IMR-90 (cell line): ENCODE data around the gene SLC2A6. TPM values are rescaled to one million over a fixed set of nuclear protein-coding genes. Genes with fewer than 3 reads are reported as not detected.

ENCODE experiments used
- ATAC-seq: fragments of 200-7000 bp; cut with Tn5 transposase; 2 replicates; pipeline ENCODE4 v1.9.1; 2020; ENCODE audit warnings: low read depth, mild to moderate bottlenecking, moderate library complexity
- BruUV-seq: library from RNA; stranded (reverse); fragments of 400-500 nt; replicated peaks from 2 replicates; lab custom pipeline; 2021; lab: Mats Ljungman, UMichigan
- CTCF ChIA-PET: fragments of 300-600 bp; formaldehyde crosslinking; extraction: SDS; loops from one replicate; lab custom pipeline; 2021; ENCODE audit warnings: antibody characterized with exemption; lab: Yijun Ruan, JAX
- POLR2A ChIA-PET: fragments of 300-600 bp; sonication (Branson Sonifier 250); formaldehyde crosslinking; loops from one replicate; lab custom pipeline; 2022; ENCODE audit warnings: antibody characterized with exemption; ENCODE audit not compliant: unreplicated experiment; lab: Charles Lee
- DNase-seq: peaks from one replicate; pipeline ENCODE4 v3.0.0; 2013
- H2AFZ ChIP-seq: replicated peaks from 2 replicates; pipeline ENCODE3; 2013; ENCODE audit warnings: low read length, mild to moderate bottlenecking; ENCODE audit not compliant: poor library complexity
- H2AK5ac ChIP-seq: 2 replicates; pipeline ENCODE4 v1.6.1; 2013; ENCODE audit warnings: low read depth, low read length, inconsistent platforms
- H2AK9ac ChIP-seq: replicated peaks from 2 replicates; pipeline ENCODE3; 2013; ENCODE audit warnings: mild to moderate bottlenecking, low read depth, low read length, moderate library complexity; ENCODE audit not compliant: poor library complexity
- H2BK120ac ChIP-seq: 2 replicates; pipeline ENCODE4 v1.6.1; 2013; ENCODE audit warnings: low read depth, low read length, inconsistent platforms
- H2BK15ac ChIP-seq: 3 replicates; pipeline ENCODE4 v1.6.1; 2013; ENCODE audit warnings: low read depth, low read length, inconsistent platforms
- H2BK20ac ChIP-seq: 2 replicates; pipeline ENCODE4 v1.6.1; 2013; ENCODE audit warnings: low read depth, mild to moderate bottlenecking, inconsistent platforms, low read length, moderate library complexity
- H2BK5ac ChIP-seq: 2 replicates; pipeline ENCODE4 v1.6.1; 2013; ENCODE audit warnings: mild to moderate bottlenecking, low read depth, low read length, inconsistent platforms; ENCODE audit not compliant: poor library complexity, severe bottlenecking
- H3K14ac ChIP-seq: replicated peaks from 2 replicates; pipeline ENCODE4 v1.6.1; 2013; ENCODE audit warnings: low read depth, low read length, inconsistent platforms
- H3K18ac ChIP-seq: 2 replicates; pipeline ENCODE4 v1.6.1; 2013; ENCODE audit warnings: low read depth, low read length, control low read depth
- H3K23ac ChIP-seq: 2 replicates; pipeline ENCODE4 v1.6.1; 2013; ENCODE audit warnings: low read depth, low read length, inconsistent platforms
- H3K27ac ChIP-seq: 2 replicates; pipeline ENCODE4 v1.5.1; 2013; ENCODE audit warnings: mild to moderate bottlenecking, control low read depth, low read length; ENCODE audit not compliant: insufficient read depth
- H3K27me3 ChIP-seq: 2 replicates; pipeline ENCODE4 v1.6.1; 2013; ENCODE audit warnings: low read length; ENCODE audit not compliant: control insufficient read depth, insufficient read depth
- H3K36me3 ChIP-seq: 2 replicates; pipeline ENCODE4 v1.6.1; 2013; ENCODE audit warnings: low read length, mixed read lengths; ENCODE audit not compliant: control insufficient read depth, insufficient read depth
- H3K4ac ChIP-seq: 2 replicates; pipeline ENCODE4 v1.6.1; 2013; ENCODE audit warnings: low read depth, low read length, inconsistent platforms
- H3K4me1 ChIP-seq: 2 replicates; pipeline ENCODE4 v1.6.1; 2013; ENCODE audit warnings: low read length, mixed read lengths; ENCODE audit not compliant: control insufficient read depth, insufficient read depth
- H3K4me2 ChIP-seq: 2 replicates; pipeline ENCODE4 v1.6.1; 2013; ENCODE audit warnings: low read depth, mild to moderate bottlenecking, control low read depth, low read length, moderate library complexity
- H3K4me3 ChIP-seq: 2 replicates; pipeline ENCODE4 v1.5.1; 2013; ENCODE audit warnings: low read depth, mild to moderate bottlenecking, control low read depth, low read length, moderate library complexity; ENCODE audit not compliant: insufficient read depth
- H3K56ac ChIP-seq: 2 replicates; pipeline ENCODE4 v1.6.1; 2013; ENCODE audit warnings: low read length, inconsistent platforms; ENCODE audit not compliant: insufficient read depth; ENCODE audit errors: extremely low read depth
- H3K79me1 ChIP-seq, 2 experiments: 2 replicates each; pipeline ENCODE4 v1.6.1; 2013; ENCODE audit warnings: low read length in 2 of 2, inconsistent platforms in 1 of 2, low read depth in 1 of 2
- H3K9ac ChIP-seq: 2 replicates; pipeline ENCODE4 v1.6.1; 2013; ENCODE audit warnings: low read depth, low read length, control low read depth
- H3K9me1 ChIP-seq: 2 replicates; pipeline ENCODE4 v1.6.1; 2013; ENCODE audit warnings: low read length, inconsistent platforms; ENCODE audit not compliant: insufficient read depth
- H3K9me3 ChIP-seq: 2 replicates; pipeline ENCODE4 v1.6.1; 2013; ENCODE audit warnings: low read length; ENCODE audit not compliant: control insufficient read depth, insufficient read depth
- H4K20me1 ChIP-seq: 2 replicates; pipeline ENCODE4 v1.6.1; 2013; ENCODE audit warnings: low read length, inconsistent platforms; ENCODE audit not compliant: insufficient read depth
- H4K5ac ChIP-seq: 2 replicates; pipeline ENCODE4 v1.6.1; 2013; ENCODE audit warnings: mild to moderate bottlenecking, low read depth, low read length, control low read depth
- H4K8ac ChIP-seq, 2 experiments: 2 replicates each; pipeline ENCODE4 v1.6.1; 2013; ENCODE audit warnings: low read depth in 2 of 2, low read length in 2 of 2, control low read depth in 1 of 2, inconsistent platforms in 1 of 2
- H4K91ac ChIP-seq: 2 replicates; pipeline ENCODE4 v1.6.1; 2013; ENCODE audit warnings: low read depth, low read length, inconsistent platforms; ENCODE audit not compliant: insufficient read depth
- BHLHE40 ChIP-seq: fragments of 150-350 bp; IDR thresholded peaks from 2 replicates; pipeline ENCODE4 v1.6.1; 2016; ENCODE audit warnings: mild to moderate bottlenecking, low read depth, low read length
- CEBPB ChIP-seq: IDR thresholded peaks from 2 replicates; pipeline ENCODE4 v1.6.1; 2012; ENCODE audit warnings: low read depth, low read length, improper control_type of control experiment
- CHD1 ChIP-seq: IDR thresholded peaks from 2 replicates; pipeline ENCODE4 v1.6.1; 2012; ENCODE audit warnings: low read depth, low read length, improper control_type of control experiment
- FOS ChIP-seq: fragments of 150-350 bp; IDR thresholded peaks from 2 replicates; pipeline ENCODE4 v1.6.1; 2016; ENCODE audit warnings: low read depth, low read length
- MAFK ChIP-seq: IDR thresholded peaks from 2 replicates; pipeline ENCODE4 v1.6.1; 2012; ENCODE audit warnings: low read depth, low read length, improper control_type of control experiment
- MAZ ChIP-seq: IDR thresholded peaks from 2 replicates; pipeline ENCODE4 v1.6.1; 2012; ENCODE audit warnings: low read depth, mild to moderate bottlenecking, low read length, improper control_type of control experiment, moderate library complexity, borderline replicate concordance
- MXI1 ChIP-seq: IDR thresholded peaks from 2 replicates; pipeline ENCODE4 v1.6.1; 2012; ENCODE audit warnings: low read depth, mild to moderate bottlenecking, low read length, moderate library complexity, borderline replicate concordance
- NFE2L2 ChIP-seq: fragments of 150-350 bp; IDR thresholded peaks from 2 replicates; pipeline ENCODE4 v1.6.1; 2016; ENCODE audit warnings: low read depth, mild to moderate bottlenecking, low read length
- POLR2A ChIP-seq: IDR thresholded peaks from 2 replicates; pipeline ENCODE4 v1.6.1; 2012; ENCODE audit warnings: mild to moderate bottlenecking, low read depth, low read length
- RAD21 ChIP-seq: IDR thresholded peaks from 2 replicates; pipeline ENCODE4 v1.6.1; 2012; ENCODE audit warnings: low read length, improper control_type of control experiment
- RCOR1 ChIP-seq: IDR thresholded peaks from 2 replicates; pipeline ENCODE4 v1.6.1; 2012; ENCODE audit warnings: mild to moderate bottlenecking, low read length, improper control_type of control experiment; ENCODE audit not compliant: insufficient replicate concordance
- RFX5 ChIP-seq: IDR thresholded peaks from 2 replicates; pipeline ENCODE4 v1.8.0; 2012; ENCODE audit warnings: low read depth, mild to moderate bottlenecking, low read length, moderate library complexity
- SMC3 ChIP-seq: fragments of 150-350 bp; IDR thresholded peaks from 2 replicates; pipeline ENCODE4 v1.6.1; 2016; ENCODE audit warnings: low read depth, mild to moderate bottlenecking, antibody characterized with exemption, low read length, moderate library complexity
- WGBS, 2 experiments: methylation state at CpG; one replicate each; pipeline versions ENCODE4 v1.1.5 to v1.1.7; 2013; ENCODE audit warnings: missing lambda C conversion rate in 2 of 2; ENCODE audit not compliant: insufficient read length in 1 of 2; ENCODE audit errors: extremely low coverage in 2 of 2; 5-methylcytosine and 5-hydroxymethylcytosine counted together
- dilution Hi-C: fragments of 300-500 bp; cut with HindIII; formaldehyde crosslinking; loops from one replicate; pipeline ENCODE4 v1.14.3; 2018; ENCODE audit warnings: low sequenced_read_pairs; ENCODE audit not compliant: unreplicated experiment
- in situ Hi-C: fragments of 300-500 bp; cut with MboI; formaldehyde crosslinking; loops from 3 replicates; pipeline ENCODE4 v1.14.3; 2019; ENCODE audit warnings: low sequenced_read_pairs, inconsistent platforms, mixed read lengths
- intact Hi-C: fragments of 100-400 bp; cut with micrococcal nuclease; formaldehyde crosslinking; loops from 2 replicates; pipeline ENCODE4 v1.10.0; 2022
- polyA plus RNA-seq, 3 experiments: library from polyadenylated mRNA; depleted of rRNA; stranded (reverse); fragments of >200 nt; gene quantifications; 2 replicates each; pipeline ENCODE4 v1.2.3, GENCODE V29; 2012; ENCODE audit warnings: low replicate concordance in 1 of 3
- total RNA-seq: library from RNA; depleted of rRNA; stranded (reverse); fragments of >200 nt; gene quantifications from 2 replicates; pipeline ENCODE4 v1.2.3, GENCODE V29; 2012
- TF ChIP-seq, protein P1 (sequence below): fragments of 150-350 bp; IDR thresholded peaks from 2 replicates; pipeline ENCODE4 v1.6.1; 2017; ENCODE audit warnings: mild to moderate bottlenecking, antibody characterized with exemption, low read length, low read depth
- TF ChIP-seq, protein P2 (sequence below): conservative IDR thresholded peaks from 2 replicates; pipeline ENCODE4 v1.5.1; 2012; ENCODE audit warnings: mild to moderate bottlenecking, low read depth, low read length, improper control_type of control experiment
- TF ChIP-seq, protein P3 (sequence below): fragments of 150-350 bp; IDR thresholded peaks from 2 replicates; pipeline ENCODE4 v1.6.1; 2016; ENCODE audit warnings: low read depth, mild to moderate bottlenecking, low read length, moderate library complexity, borderline replicate concordance

Gene SLC2A6
- total and polyA plus RNA-seq, 2 of the 4 experiments (the other 2 are of a cell fraction): 2.9 to 8.5 TPM

DNA sequence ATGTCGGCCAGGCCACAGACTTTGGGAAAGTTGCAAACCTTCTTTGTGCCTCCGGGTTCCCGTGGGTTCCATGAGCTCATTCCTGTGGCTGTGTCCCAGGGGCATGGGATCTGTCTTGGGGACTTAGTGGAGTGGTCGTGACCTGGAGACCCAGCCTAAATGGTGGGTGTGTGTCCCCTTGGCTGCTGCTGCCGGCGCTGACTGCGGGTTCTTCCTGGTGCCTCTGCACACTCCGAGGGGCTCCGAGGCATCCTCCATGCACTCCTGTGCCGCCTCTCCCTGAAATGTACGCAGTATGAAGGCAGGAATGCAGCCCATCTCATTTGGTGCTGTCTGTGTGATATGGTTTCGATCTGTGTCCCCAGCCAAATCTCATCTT, 21.0 kb upstream of the SLC2A6 start:
- Histone ChIP-seq H3K56ac (no peak overlapping the region), H2AK9ac (no peak overlapping the region), H3K4me1 (no peaks in the 10 kb centered on the region), H2BK15ac (no peak overlapping the region), H3K4me2 (no peak overlapping the region), H3K9me1 (peaks cover 5% of the 10 kb centered on the region; the same call in 1 of the 2 replicates), H3K4me3 (no peak overlapping the region), H3K27ac (no peak overlapping the region), H3K27me3 (peaks cover 42% of the 10 kb centered on the region), H4K8ac (no peak overlapping the region), H3K18ac (no peak overlapping the region), H4K20me1 (no peaks in the 10 kb centered on the region), H4K91ac (no peak overlapping the region), H2BK120ac (no peak overlapping the region), H2AK5ac (no peak overlapping the region), H2AFZ (no peak overlapping the region), H4K5ac (no peak overlapping the region), H2BK5ac (no peak overlapping the region), H3K9ac (no peak overlapping the region), H2BK20ac (no peak overlapping the region), H3K14ac (no peak overlapping the region), H3K36me3 (no peaks in the 10 kb centered on the region), H3K23ac (no peak overlapping the region), H3K79me1 (no peaks in the 10 kb centered on the region), H3K9me3 (peaks cover 11% of the 10 kb centered on the region), H3K4ac (no peak overlapping the region)
- TF ChIP-seq RAD21: no peak
- TF ChIP-seq FOS: no peak
- TF ChIP-seq, protein P1, sequence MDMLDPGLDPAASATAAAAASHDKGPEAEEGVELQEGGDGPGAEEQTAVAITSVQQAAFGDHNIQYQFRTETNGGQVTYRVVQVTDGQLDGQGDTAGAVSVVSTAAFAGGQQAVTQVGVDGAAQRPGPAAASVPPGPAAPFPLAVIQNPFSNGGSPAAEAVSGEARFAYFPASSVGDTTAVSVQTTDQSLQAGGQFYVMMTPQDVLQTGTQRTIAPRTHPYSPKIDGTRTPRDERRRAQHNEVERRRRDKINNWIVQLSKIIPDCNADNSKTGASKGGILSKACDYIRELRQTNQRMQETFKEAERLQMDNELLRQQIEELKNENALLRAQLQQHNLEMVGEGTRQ: no peak
- no peak for TF ChIP-seq POLR2A
- TF ChIP-seq MAFK: no peak
- TF ChIP-seq RFX5: no peak
- TF ChIP-seq, protein P2, sequence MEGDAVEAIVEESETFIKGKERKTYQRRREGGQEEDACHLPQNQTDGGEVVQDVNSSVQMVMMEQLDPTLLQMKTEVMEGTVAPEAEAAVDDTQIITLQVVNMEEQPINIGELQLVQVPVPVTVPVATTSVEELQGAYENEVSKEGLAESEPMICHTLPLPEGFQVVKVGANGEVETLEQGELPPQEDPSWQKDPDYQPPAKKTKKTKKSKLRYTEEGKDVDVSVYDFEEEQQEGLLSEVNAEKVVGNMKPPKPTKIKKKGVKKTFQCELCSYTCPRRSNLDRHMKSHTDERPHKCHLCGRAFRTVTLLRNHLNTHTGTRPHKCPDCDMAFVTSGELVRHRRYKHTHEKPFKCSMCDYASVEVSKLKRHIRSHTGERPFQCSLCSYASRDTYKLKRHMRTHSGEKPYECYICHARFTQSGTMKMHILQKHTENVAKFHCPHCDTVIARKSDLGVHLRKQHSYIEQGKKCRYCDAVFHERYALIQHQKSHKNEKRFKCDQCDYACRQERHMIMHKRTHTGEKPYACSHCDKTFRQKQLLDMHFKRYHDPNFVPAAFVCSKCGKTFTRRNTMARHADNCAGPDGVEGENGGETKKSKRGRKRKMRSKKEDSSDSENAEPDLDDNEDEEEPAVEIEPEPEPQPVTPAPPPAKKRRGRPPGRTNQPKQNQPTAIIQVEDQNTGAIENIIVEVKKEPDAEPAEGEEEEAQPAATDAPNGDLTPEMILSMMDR: no peak
- TF ChIP-seq NFE2L2: no peak
- TF ChIP-seq, protein P3, sequence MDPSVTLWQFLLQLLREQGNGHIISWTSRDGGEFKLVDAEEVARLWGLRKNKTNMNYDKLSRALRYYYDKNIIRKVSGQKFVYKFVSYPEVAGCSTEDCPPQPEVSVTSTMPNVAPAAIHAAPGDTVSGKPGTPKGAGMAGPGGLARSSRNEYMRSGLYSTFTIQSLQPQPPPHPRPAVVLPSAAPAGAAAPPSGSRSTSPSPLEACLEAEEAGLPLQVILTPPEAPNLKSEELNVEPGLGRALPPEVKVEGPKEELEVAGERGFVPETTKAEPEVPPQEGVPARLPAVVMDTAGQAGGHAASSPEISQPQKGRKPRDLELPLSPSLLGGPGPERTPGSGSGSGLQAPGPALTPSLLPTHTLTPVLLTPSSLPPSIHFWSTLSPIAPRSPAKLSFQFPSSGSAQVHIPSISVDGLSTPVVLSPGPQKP: no peak
- TF ChIP-seq CEBPB: no peak
- no peak for TF ChIP-seq SMC3
- TF ChIP-seq BHLHE40: no peak
- no peak for TF ChIP-seq RCOR1
- TF ChIP-seq CHD1: no peak
- no peak for TF ChIP-seq MAZ
- no peak for TF ChIP-seq MXI1
- no TSS peak for BruUV-seq
- intact Hi-C loops (no loop called here), in situ Hi-C loops (loop anchor here (25.0 kb wide), 1 partner anchor 463 kb away; the partner anchor contains the start of gene GTF3C5), dilution Hi-C loops (no loop called here)
- ChIA-PET POLR2A (no interaction called here), CTCF (interaction anchor here (0.9 kb wide), 2 partner anchors 9 to 478 kb away, joined by 3 read pairs; no protein-coding TSS in a partner anchor)
- DNase-seq (no peak), ATAC-seq (no peak)
- 100% methylated on average over 1 of the region's 12 CpGs; no CpG with 5 or more reads in 1 of the 2 experiments for WGBS, 2 experiments
